GM10266 (cell line): ENCODE measurements around the gene SMARCD3.

Experiments
- DNase-seq: peaks from one replicate; pipeline ENCODE4 v3.0.0; 2012; ENCODE audit errors: extremely low spot score
- CTCF ChIP-seq: IDR thresholded peaks from 2 replicates; pipeline ENCODE4 v1.5.1; 2012; ENCODE audit warnings: mild to moderate bottlenecking, low read depth; ENCODE audit not compliant: control insufficient read depth, insufficient read depth; ENCODE audit errors: missing control alignments

SMARCD3 gene

GRCh38 chr7:151240536-151240935 is 8.0 kb downstream of the SMARCD3 start:
- no peak for DNase-seq
- TF ChIP-seq CTCF, result no peak

- no peak for TF ChIP-seq CTCF
- DNase-seq, result no peak
Measured at GRCh38 chr7:151239837-151240459, 8.5 kb downstream of the SMARCD3 start.

GRCh38 chr7:151238924-151239836 is 9.3 kb downstream of the SMARCD3 start:
- no peak for TF ChIP-seq CTCF
- DNase-seq, result no peak

GRCh38 chr7:151238190-151238810 is 10.2 kb downstream of the SMARCD3 start:
- DNase-seq, result no peak
- TF ChIP-seq CTCF, result no peak

GRCh38 chr7:151237244-151238189 is 11.0 kb downstream of the SMARCD3 start:
- no peak for TF ChIP-seq CTCF
- no peak for DNase-seq

GRCh38 chr7:151236406-151236805 is 12.1 kb downstream of the SMARCD3 start:
- no peak for DNase-seq
- TF ChIP-seq CTCF, result no peak
